GM12874 (cell line): Measurements from ENCODE around the gene ITPR2.

Experiments used
- CTCF ChIP-seq: IDR thresholded peaks from 2 replicates; pipeline ENCODE4 v1.5.1; 2011; ENCODE audit warnings: low read depth, mild to moderate bottlenecking, control low read depth, low read length, moderate library complexity; ENCODE audit not compliant: insufficient read depth

Gene ITPR2

GRCh38 chr12:26724309-26724702, 108.7 kb downstream of the ITPR2 start:
- no peak for TF ChIP-seq CTCF

- no peak for TF ChIP-seq CTCF
Observed at GRCh38 chr12:26723379-26724308, 109.3 kb downstream of the ITPR2 start.

GRCh38 chr12:26721800-26722199, 111.2 kb downstream of the ITPR2 start:
- TF ChIP-seq CTCF, result no peak

- no peak for TF ChIP-seq CTCF
Observed at GRCh38 chr12:26719852-26720251, 113.1 kb downstream of the ITPR2 start.

GRCh38 chr12:26717757-26718156, 115.2 kb downstream of the ITPR2 start:
- no peak for TF ChIP-seq CTCF

- no peak for TF ChIP-seq CTCF
Observed at GRCh38 chr12:26715232-26715631, 117.8 kb downstream of the ITPR2 start.

- no peak for TF ChIP-seq CTCF
Observed at GRCh38 chr12:26713885-26714383, 119.1 kb downstream of the ITPR2 start.
